K562 (cell line): ENCODE measurements around the gene CFAP54. TPM values are rescaled to one million over a fixed set of nuclear protein-coding genes. Genes with fewer than 3 reads are reported as not detected.

Experiments used
- ATAC-seq: fragments of 200-7000 bp; cut with Tn5 transposase; 3 replicates; pipeline ENCODE4 v1.9.1; 2020; ENCODE audit warnings: moderate library complexity
- BruUV-seq: library from RNA; stranded (reverse); fragments of 400-500 nt; replicated peaks from 2 replicates; lab custom pipeline; 2021; lab: Mats Ljungman, UMichigan
- CTCF ChIA-PET: fragments of 300-600 bp; formaldehyde crosslinking; extraction: SDS; loops from one replicate; lab custom pipeline; 2021; ENCODE audit warnings: low intra/inter-chr PET ratio; lab: Yijun Ruan, JAX
- POLR2A ChIA-PET: fragments of 300-600, 350-650 bp; sonication (Branson Sonifier 250); formaldehyde crosslinking; extraction: SDS; loops from one replicate; lab custom pipeline; 2021; ENCODE audit warnings: antibody characterized with exemption, inconsistent platforms; lab: Yijun Ruan, JAX
- DNase-seq, 4 experiments: peaks; one replicate each; pipeline versions ENCODE4 v3.0.0 to v3.0.0-alpha.2; 2011 to 2018; ENCODE audit warnings: low spot score in 3 of 4, mixed read lengths in 3 of 4; ENCODE audit errors: extremely low read depth in 1 of 4
- FAIRE-seq: peaks from 2 replicates; lab custom pipeline; 2011; peaks lifted over from hg19 to GRCh38; lab: Jason Lieb, UNC
- H2AFZ ChIP-seq: 2 replicates; pipeline ENCODE4 v1.6.0; 2011; ENCODE audit warnings: low read depth, low read length, control low read depth, inconsistent platforms
- H3K27ac ChIP-seq: fragments of 200-600 bp; 3 replicates; pipeline ENCODE4 v1.8.0; 2011; ENCODE audit warnings: low read depth, mild to moderate bottlenecking, control low read depth, inconsistent platforms, low read length, moderate library complexity, mixed read lengths; ENCODE audit errors: extremely low read depth
- H3K27me3 ChIP-seq, 2 experiments: fragments of 300-600 bp in 1 of 2; 2 replicates in 1 of 2; 3 replicates in 1 of 2; pipeline versions ENCODE4 v1.6.0 to v1.8.0; 2011; ENCODE audit warnings: inconsistent platforms in 2 of 2, low read length in 2 of 2, mild to moderate bottlenecking in 1 of 2, mixed read lengths in 1 of 2, moderate library complexity in 1 of 2; ENCODE audit not compliant: control insufficient read depth in 2 of 2, insufficient read depth in 2 of 2
- H3K36me3 ChIP-seq: fragments of 300-600 bp; 3 replicates; pipeline ENCODE4 v1.8.0; 2011; ENCODE audit warnings: mild to moderate bottlenecking, low read length, inconsistent platforms; ENCODE audit not compliant: control insufficient read depth, insufficient read depth
- H3K4me1 ChIP-seq, 2 experiments: fragments of 200-600 bp in 1 of 2; replicated peaks in 1 of 2; 2 replicates in 1 of 2; 3 replicates in 1 of 2; pipeline versions ENCODE4 v1.5.1 to v1.8.0; 2011; ENCODE audit warnings: inconsistent platforms in 2 of 2, low read length in 2 of 2, mild to moderate bottlenecking in 1 of 2, mixed read lengths in 1 of 2, moderate library complexity in 1 of 2; ENCODE audit not compliant: control insufficient read depth in 2 of 2, insufficient read depth in 2 of 2
- H3K4me2 ChIP-seq: 2 replicates; pipeline ENCODE4 v1.6.1; 2011; ENCODE audit warnings: low read length, control low read depth, inconsistent platforms, mixed read lengths; ENCODE audit not compliant: insufficient read depth
- H3K4me3 ChIP-seq: fragments of 200-600 bp; sonication (generic), shearing (Covaris generic); 2 replicates; pipeline ENCODE4 v1.5.1; 2016; ENCODE audit warnings: control low read depth, inconsistent platforms
- H3K79me2 ChIP-seq: fragments of 200-600 bp; 3 replicates; pipeline ENCODE4 v1.8.0; 2011; ENCODE audit warnings: low read length, inconsistent platforms; ENCODE audit not compliant: control insufficient read depth, insufficient read depth
- H3K9ac ChIP-seq, 2 experiments: 2 replicates each; pipeline versions ENCODE4 v1.6.0 to v1.6.1; 2011; ENCODE audit warnings: low read depth in 2 of 2, low read length in 2 of 2, control low read depth in 1 of 2, inconsistent platforms in 1 of 2, mild to moderate bottlenecking in 1 of 2, mixed read lengths in 1 of 2; ENCODE audit not compliant: insufficient read depth in 1 of 2
- H3K9me1 ChIP-seq: one replicate; pipeline ENCODE4 v1.6.0; 2011; ENCODE audit warnings: inconsistent platforms, mild to moderate bottlenecking, low read length, moderate library complexity; ENCODE audit not compliant: control insufficient read depth, insufficient read depth
- H3K9me3 ChIP-seq: replicated peaks from 2 replicates; pipeline ENCODE4 v1.5.1; 2011; ENCODE audit warnings: low read depth, low read length, inconsistent platforms; ENCODE audit not compliant: control insufficient read depth, insufficient read depth
- H4K20me1 ChIP-seq: replicated peaks from 2 replicates; pipeline ENCODE4 v1.6.1; 2011; ENCODE audit warnings: low read length, inconsistent platforms, mixed read lengths; ENCODE audit not compliant: control insufficient read depth, insufficient read depth
- BCLAF1 ChIP-seq, 2 experiments: fragments of 450-650 bp in 1 of 2; IDR thresholded peaks; 2 replicates each; pipeline ENCODE4 v1.6.1; 2011 to 2017; ENCODE audit warnings: low read depth in 2 of 2, antibody characterized with exemption in 1 of 2, borderline replicate concordance in 1 of 2, low read length in 1 of 2, mild to moderate bottlenecking in 1 of 2, mixed read lengths in 1 of 2; ENCODE audit not compliant: control insufficient read depth in 1 of 2
- CREB3L1 ChIP-seq: fragments of 450-650 bp; IDR thresholded peaks from 2 replicates; pipeline ENCODE4 v1.6.1; 2014; ENCODE audit warnings: low read depth, mild to moderate bottlenecking, moderate library complexity, borderline replicate concordance
- FIP1L1 ChIP-seq: fragments of 200-400 bp; formaldehyde crosslinking; IDR thresholded peaks from 2 replicates; pipeline ENCODE4 v1.6.1; 2018; ENCODE audit warnings: mild to moderate bottlenecking, low read depth, low read length; ENCODE audit not compliant: poor library complexity, severe bottlenecking
- HDAC1 ChIP-seq, 2 experiments: fragments of 450-650 bp; IDR thresholded peaks; 2 replicates each; pipeline ENCODE4 v1.6.1; 2016 to 2017; ENCODE audit warnings: inconsistent platforms in 1 of 2, mild to moderate bottlenecking in 1 of 2, moderate library complexity in 1 of 2
- HNRNPUL1 ChIP-seq: fragments of 200-400 bp; formaldehyde crosslinking; IDR thresholded peaks from 2 replicates; pipeline ENCODE4 v1.6.1; 2017; ENCODE audit warnings: low read length
- KDM4B ChIP-seq, 2 experiments: fragments of 450-650 bp in 1 of 2; sonication (generic) in 1 of 2; IDR thresholded peaks; 2 replicates each; pipeline ENCODE4 v1.6.1; 2016 to 2017; ENCODE audit warnings: borderline replicate concordance in 2 of 2, antibody characterized with exemption in 1 of 2, low read depth in 1 of 2, mild to moderate bottlenecking in 1 of 2
- MECOM ChIP-seq: fragments of 250-450 bp; sonication (Bioruptor Pico); IDR thresholded peaks from 2 replicates; pipeline ENCODE4 v1.8.0; 2022; ENCODE audit warnings: inconsistent platforms
- NFE2L1 ChIP-seq: fragments of 450-650 bp; IDR thresholded peaks from 2 replicates; pipeline ENCODE4 v1.6.1; 2016; ENCODE audit warnings: missing genetic modification characterization, low read depth, mild to moderate bottlenecking, missing compliant biosample characterization, moderate library complexity, borderline replicate concordance
- RAD21 ChIP-seq, 2 experiments: fragments of 250-450 bp in 1 of 2; fragments of 450-650 bp in 1 of 2; sonication (Bioruptor Pico) in 1 of 2; formaldehyde crosslinking in 1 of 2; IDR thresholded peaks in 1 of 2; conservative IDR thresholded peaks in 1 of 2; 2 replicates each; pipeline versions ENCODE4 v1.4.0 to v1.8.0; 2020 to 2022; ENCODE audit warnings: mild to moderate bottlenecking in 2 of 2, moderate library complexity in 1 of 2
- STAT6 ChIP-seq: sonication (generic); formaldehyde crosslinking; IDR thresholded peaks from 2 replicates; pipeline ENCODE4 v1.8.1; 2023; ENCODE audit warnings: mild to moderate bottlenecking, missing genetic modification reagents
- ZNF830 ChIP-seq: fragments of 250-450 bp; sonication (Bioruptor Pico); IDR thresholded peaks from 2 replicates; pipeline ENCODE4 v1.5.0; 2021; ENCODE audit warnings: mild to moderate bottlenecking
- WGBS: fragments of 100-300 bp; shearing (Covaris generic); methylation state at CpG from one replicate; pipeline ENCODE4 v1.1.6; 2016; ENCODE audit warnings: low coverage, mixed read lengths; ENCODE audit not compliant: insufficient coverage; ENCODE audit errors: missing lambda C conversion rate; 5-methylcytosine and 5-hydroxymethylcytosine counted together
- in situ Hi-C: fragments of 300-500 bp; cut with MboI; formaldehyde crosslinking; loops from 4 replicates; pipeline ENCODE4 v1.15.0; 2018; ENCODE audit warnings: inconsistent platforms, mixed read lengths
- intact Hi-C: fragments of 100-400 bp; cut with micrococcal nuclease; formaldehyde crosslinking; loops from 2 replicates; pipeline ENCODE4 v1.14.2; 2022
- polyA plus RNA-seq, 8 experiments: library from polyadenylated mRNA; depleted of rRNA in 4 of 8; stranded (reverse) in 5 of 8; unstranded in 3 of 8; fragments of >200 nt; fragmentation: Nextera tagmentation in 2 of 8; fragmentation: Illumina TruSeq in 1 of 8; extraction: Ambion mirVana in 2 of 8; extraction: Trizol in 1 of 8; gene quantifications; 2 replicates each; pipeline versions ENCODE4 v1.2.1 to v1.2.3, GENCODE V29; 2011 to 2014; ENCODE audit warnings: inconsistent platforms in 1 of 8, missing spikeins in 1 of 8
- total RNA-seq, 7 experiments: library from RNA; depleted of rRNA in 6 of 7; stranded (reverse); fragments of >200 nt in 6 of 7; fragmentation: Illumina TruSeq in 2 of 7; extraction: Trizol in 2 of 7; gene quantifications; 2 replicates each; pipeline versions ENCODE4 v1.2.1 to v1.2.3, GENCODE V29; 2011 to 2021; ENCODE audit warnings: low replicate concordance in 1 of 7

Gene CFAP54
- total and polyA plus RNA-seq, 9 of the 15 experiments (the other 6 are each of a cell fraction or from before 2014, with no cell fraction given), result 0.03 to 0.23 (median 0.10) TPM; not detected in 3

- Histone ChIP-seq H3K9me3 (no peaks in the 10 kb centered on the region), H3K4me1 (no peaks in the 10 kb centered on the region), H3K27me3 (no peaks in the 10 kb centered on the region), H3K4me3 (no peak overlapping the region), H3K79me2 (no peaks in the 10 kb centered on the region), H3K36me3 (no peaks in the 10 kb centered on the region), H4K20me1 (no peaks in the 10 kb centered on the region), H3K9ac (no peak overlapping the region), H3K9me1 (no peaks in the 10 kb centered on the region), H3K4me2 (no peak overlapping the region), H2AFZ (no peak overlapping the region), H3K27ac (no peak overlapping the region)
- no TSS peak for BruUV-seq
- POLR2A ChIA-PET, result no interaction called here
- FAIRE-seq (no peak), ATAC-seq (no peak), DNase-seq (no peak)
- intact Hi-C loops (no loop called here), in situ Hi-C loops (no loop called here)
- CTCF ChIA-PET, result no interaction called here
- 0% methylated on average over 3 of the region's 4 CpGs for WGBS
- TF ChIP-seq KDM4B (IDR thresholded peaks at IDR 0.05; ENCODE audit: borderline replicate concordance in 2 of 2, low read depth in 1 of 2) (no peak), MECOM (CRISPR knock-in tag) (no peak), NFE2L1 (tag) (no peak), BCLAF1 (IDR thresholded peaks at IDR 0.05; ENCODE audit: borderline replicate concordance in 1 of 2, control insufficient read depth in 1 of 2, low read depth in 2 of 2, low read length in 1 of 2) (no peak), HDAC1 (IDR thresholded peaks at IDR 0.05) (no peak), CREB3L1 (no peak), ZNF830 (no peak), HNRNPUL1 (no peak), STAT6 (no peak), FIP1L1 (no peak), RAD21 (CRISPR knock-in tag; conservative IDR thresholded peaks at IDR 0.05 in 1 of 2, IDR thresholded peaks at IDR 0.05 in 1 of 2) (no peak)
Observed at GRCh38 chr12:96687719-96688118, 198.3 kb downstream of the CFAP54 start.
